OCI-LY1 (cell line): ENCODE data around the gene NPEPPS.

Source experiments
- H2AFZ ChIP-seq: fragments of 200-600 bp; sonication (generic), shearing (Covaris generic); 2 replicates; pipeline ENCODE4 v1.6.0; 2014; ENCODE audit warnings: antibody characterized with exemption, mild to moderate bottlenecking, low read length
- H3F3A ChIP-seq: fragments of 200-600 bp; sonication (generic), shearing (Covaris generic); 2 replicates; pipeline ENCODE4 v1.6.0; 2014; ENCODE audit warnings: mild to moderate bottlenecking, antibody characterized with exemption, low read length, moderate library complexity; ENCODE audit not compliant: insufficient read depth
- H3K27ac ChIP-seq: fragments of 200-600 bp; sonication (generic); 2 replicates; pipeline ENCODE4 v1.5.1; 2014; ENCODE audit warnings: low read length, mixed run types, mild to moderate bottlenecking, low read depth; ENCODE audit not compliant: poor library complexity, severe bottlenecking
- H3K27me3 ChIP-seq: fragments of 200-600 bp; sonication (generic); 2 replicates; pipeline ENCODE4 v1.6.0; 2014; ENCODE audit warnings: antibody characterized with exemption, mild to moderate bottlenecking, low read length, moderate library complexity; ENCODE audit not compliant: insufficient read depth
- H3K36me3 ChIP-seq: fragments of 200-600 bp; sonication (generic); 2 replicates; pipeline ENCODE4 v1.6.1; 2014; ENCODE audit warnings: mild to moderate bottlenecking, antibody characterized with exemption, low read length, moderate library complexity, mixed read lengths; ENCODE audit not compliant: insufficient read depth
- H3K4me1 ChIP-seq: fragments of 200-600 bp; sonication (generic); 2 replicates; pipeline ENCODE4 v1.5.1; 2014; ENCODE audit warnings: mild to moderate bottlenecking, low read length, moderate library complexity; ENCODE audit not compliant: insufficient read depth, severe bottlenecking
- H3K4me2 ChIP-seq: fragments of 200-600 bp; sonication (generic), shearing (Covaris generic); 2 replicates; pipeline ENCODE4 v1.6.1; 2014; ENCODE audit warnings: low read length
- H3K4me3 ChIP-seq: fragments of 200-600 bp; sonication (generic); 2 replicates; pipeline ENCODE4 v1.5.1; 2014; ENCODE audit warnings: low read length, low read depth, mild to moderate bottlenecking, mixed read lengths; ENCODE audit not compliant: poor library complexity, severe bottlenecking
- H3K79me2 ChIP-seq: fragments of 200-600 bp; shearing (Covaris generic); 2 replicates; pipeline ENCODE4 v1.6.1; 2016; ENCODE audit warnings: mixed run types, low read length, mixed read lengths; ENCODE audit not compliant: insufficient read depth
- H3K9ac ChIP-seq: fragments of 200-600 bp; sonication (generic), shearing (Covaris generic); 2 replicates; pipeline ENCODE4 v1.6.1; 2014; ENCODE audit warnings: mild to moderate bottlenecking, low read length, mixed read lengths
- H3K9me2 ChIP-seq: fragments of 200-600 bp; sonication (generic), shearing (Covaris generic); 2 replicates; pipeline ENCODE4 v1.6.1; 2014; ENCODE audit warnings: low read depth, mild to moderate bottlenecking, low read length, mixed read lengths
- H3K9me3 ChIP-seq: fragments of 200-600 bp; shearing (Covaris generic); 2 replicates; pipeline ENCODE4 v1.6.1; 2014; ENCODE audit warnings: low read length, mixed read lengths
- H4K20me1 ChIP-seq: fragments of 200-600 bp; sonication (generic), shearing (Covaris generic); 2 replicates; pipeline ENCODE4 v1.6.0; 2016; ENCODE audit warnings: mild to moderate bottlenecking, low read length; ENCODE audit not compliant: insufficient read depth
- EZH2 ChIP-seq: fragments of 200-600 bp; sonication (generic), shearing (Covaris generic); IDR thresholded peaks from 2 replicates; pipeline ENCODE4 v1.8.0; 2017; ENCODE audit warnings: borderline replicate concordance, mixed run types, mild to moderate bottlenecking, antibody characterized with exemption, low read length, moderate library complexity, mixed read lengths
- TF ChIP-seq, protein P1 (sequence below): fragments of 200-600 bp; sonication (generic), shearing (Covaris generic); IDR thresholded peaks from 2 replicates; pipeline ENCODE4 v1.5.1; 2017; ENCODE audit warnings: mild to moderate bottlenecking, antibody characterized with exemption, low read length, moderate library complexity, mixed read lengths

The NPEPPS gene

DNA sequence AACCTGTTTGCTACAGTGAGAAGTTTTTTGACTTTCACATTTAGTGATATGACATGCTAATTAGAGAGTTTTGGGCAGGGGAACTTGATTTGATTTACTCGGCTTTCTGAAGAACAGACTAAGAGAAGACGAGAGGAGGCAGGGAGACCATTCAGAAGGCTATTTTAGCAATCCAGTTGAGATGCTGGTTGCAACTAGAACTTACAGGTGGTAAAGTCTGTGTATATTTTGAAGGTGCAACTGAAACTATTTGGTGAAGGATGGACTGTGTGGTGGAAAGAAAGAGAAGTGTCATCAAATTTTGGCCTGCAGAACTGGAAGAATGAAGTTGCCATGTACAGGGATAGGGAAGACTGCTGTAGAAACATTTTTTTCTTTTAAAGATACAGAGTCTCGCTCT is 76.6 kb downstream of the NPEPPS start:
- no peak overlapping the region for H3K4me3 ChIP-seq
- no peaks in the 10 kb centered on the region for H3F3A ChIP-seq
- H2AFZ ChIP-seq = no peak overlapping the region
- TF ChIP-seq, protein P1, sequence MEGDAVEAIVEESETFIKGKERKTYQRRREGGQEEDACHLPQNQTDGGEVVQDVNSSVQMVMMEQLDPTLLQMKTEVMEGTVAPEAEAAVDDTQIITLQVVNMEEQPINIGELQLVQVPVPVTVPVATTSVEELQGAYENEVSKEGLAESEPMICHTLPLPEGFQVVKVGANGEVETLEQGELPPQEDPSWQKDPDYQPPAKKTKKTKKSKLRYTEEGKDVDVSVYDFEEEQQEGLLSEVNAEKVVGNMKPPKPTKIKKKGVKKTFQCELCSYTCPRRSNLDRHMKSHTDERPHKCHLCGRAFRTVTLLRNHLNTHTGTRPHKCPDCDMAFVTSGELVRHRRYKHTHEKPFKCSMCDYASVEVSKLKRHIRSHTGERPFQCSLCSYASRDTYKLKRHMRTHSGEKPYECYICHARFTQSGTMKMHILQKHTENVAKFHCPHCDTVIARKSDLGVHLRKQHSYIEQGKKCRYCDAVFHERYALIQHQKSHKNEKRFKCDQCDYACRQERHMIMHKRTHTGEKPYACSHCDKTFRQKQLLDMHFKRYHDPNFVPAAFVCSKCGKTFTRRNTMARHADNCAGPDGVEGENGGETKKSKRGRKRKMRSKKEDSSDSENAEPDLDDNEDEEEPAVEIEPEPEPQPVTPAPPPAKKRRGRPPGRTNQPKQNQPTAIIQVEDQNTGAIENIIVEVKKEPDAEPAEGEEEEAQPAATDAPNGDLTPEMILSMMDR = no peak
- TF ChIP-seq EZH2 = no peak
- no peak overlapping the region for H3K4me2 ChIP-seq
- peaks cover 18% of the 10 kb centered on the region for H3K4me1 ChIP-seq
- H3K27ac ChIP-seq = no peak overlapping the region
- no peak overlapping the region for H3K9ac ChIP-seq
- peaks cover 68% of the 10 kb centered on the region for H3K36me3 ChIP-seq
- no peaks in the 10 kb centered on the region for H4K20me1 ChIP-seq
- no peaks in the 10 kb centered on the region for H3K79me2 ChIP-seq
- H3K9me2 ChIP-seq = no peaks in the 10 kb centered on the region
- no peaks in the 10 kb centered on the region for H3K9me3 ChIP-seq
- H3K27me3 ChIP-seq = no peaks in the 10 kb centered on the region

DNA sequence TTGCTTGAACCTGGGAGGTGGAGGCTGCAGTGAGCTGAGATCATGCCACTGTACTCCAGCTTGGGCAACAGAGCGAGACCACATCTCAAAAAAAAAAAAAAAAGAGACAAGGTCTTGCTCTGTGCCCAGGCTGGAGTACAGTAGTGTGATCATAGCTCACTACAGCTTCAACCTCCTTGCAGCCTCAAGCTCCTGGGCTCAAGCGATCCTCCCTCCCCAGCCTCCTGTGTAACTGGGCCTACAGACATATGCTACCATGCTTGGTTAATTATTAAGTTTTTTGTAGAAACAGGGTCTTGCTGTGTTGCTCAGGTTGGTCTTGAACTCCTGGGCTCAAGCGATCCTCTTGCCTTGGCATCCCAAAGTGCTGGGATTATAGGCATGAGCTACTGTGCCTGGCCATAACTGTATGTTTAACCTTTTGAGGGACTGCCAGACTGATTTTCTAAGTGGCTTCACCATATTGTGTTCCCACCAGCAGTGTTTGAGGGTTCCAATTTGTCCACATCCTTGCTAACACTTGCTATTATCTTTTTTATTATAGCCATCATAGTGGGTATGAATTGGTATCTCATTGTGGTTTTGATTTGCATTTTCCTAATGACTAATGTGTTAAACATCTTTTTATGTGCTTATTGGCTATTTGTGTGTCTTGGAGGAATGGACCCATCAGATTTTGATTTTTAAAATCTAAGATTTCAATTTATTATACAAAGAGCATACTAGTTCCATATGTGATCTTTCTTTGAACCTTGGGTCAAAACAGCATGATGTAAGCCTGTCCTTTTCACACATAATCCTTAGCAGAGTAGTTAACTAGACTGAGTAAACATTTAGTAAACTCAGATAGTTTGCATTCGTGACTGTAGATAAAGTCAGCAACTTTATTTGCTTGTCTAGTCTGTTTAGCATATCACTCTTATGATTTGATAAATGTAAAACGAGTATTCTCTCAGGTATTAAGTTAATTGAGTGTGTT is 80.8 kb downstream of the NPEPPS start:
- Histone ChIP-seq H3K36me3 (peaks cover 55% of the 10 kb centered on the region), H4K20me1 (no peaks in the 10 kb centered on the region), H3K4me2 (no peak overlapping the region), H3F3A (no peaks in the 10 kb centered on the region), H3K4me3 (no peak overlapping the region), H3K27me3 (no peaks in the 10 kb centered on the region), H3K79me2 (no peaks in the 10 kb centered on the region), H3K4me1 (no peaks in the 10 kb centered on the region), H2AFZ (no peak overlapping the region), H3K27ac (no peak overlapping the region), H3K9me2 (no peaks in the 10 kb centered on the region), H3K9me3 (no peaks in the 10 kb centered on the region), H3K9ac (no peak overlapping the region)
- TF ChIP-seq EZH2 = no peak
- TF ChIP-seq, protein P1 = no peak

DNA sequence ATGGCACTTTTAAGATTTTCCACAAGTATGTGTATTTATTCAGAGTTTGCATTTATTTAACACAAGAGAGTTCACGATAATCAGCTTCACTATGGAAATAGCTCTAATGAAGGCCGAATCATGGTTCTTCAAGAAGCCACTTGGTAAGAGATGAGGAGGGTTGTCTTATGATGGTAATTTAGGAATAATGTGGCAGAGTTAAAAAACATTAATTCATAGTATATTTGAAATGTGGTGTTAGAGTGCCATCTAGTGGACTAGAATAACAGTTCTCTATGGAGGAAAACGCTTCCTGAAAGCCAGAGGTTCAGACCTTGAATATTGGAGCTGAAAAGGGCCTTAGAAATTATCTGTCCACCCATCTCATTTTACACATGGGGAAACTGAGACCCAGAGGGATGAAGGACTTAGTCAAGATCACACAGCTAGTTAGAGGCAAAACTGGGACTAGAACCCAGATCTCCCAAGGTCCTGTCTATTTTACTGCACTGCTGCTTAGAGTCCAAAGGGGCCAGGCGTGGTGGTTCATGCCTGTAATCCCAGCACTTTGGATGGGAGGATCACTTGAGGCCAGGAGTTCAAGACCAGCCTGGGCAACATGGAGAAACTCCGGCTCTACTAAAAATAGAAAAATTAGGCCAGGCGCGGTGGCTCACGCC is 85.0 kb downstream of the NPEPPS start:
- Histone ChIP-seq H3K9ac (no peak overlapping the region), H3K4me2 (no peak overlapping the region)

More for the DNA sequence above, 85.0 kb downstream of the NPEPPS start:
- Histone ChIP-seq H3K36me3 (peaks cover 64% of the 10 kb centered on the region), H3K9me2 (no peaks in the 10 kb centered on the region), H3K9me3 (no peaks in the 10 kb centered on the region), H4K20me1 (no peaks in the 10 kb centered on the region), H3K4me3 (no peak overlapping the region), H3K4me1 (no peaks in the 10 kb centered on the region), H3K27me3 (no peaks in the 10 kb centered on the region), H3K27ac (no peak overlapping the region), H2AFZ (no peak overlapping the region), H3F3A (no peaks in the 10 kb centered on the region), H3K79me2 (no peaks in the 10 kb centered on the region)
- TF ChIP-seq, protein P1 = peak; percentile 81
- TF ChIP-seq EZH2 = no peak
